Spleen (tissue), 11 donors: ENCODE measurements around the gene DCTN4. TPM values are rescaled to one million over a fixed set of nuclear protein-coding genes. Genes with fewer than 3 reads are reported as not detected.
A peak's percentile ranks its signal among the peaks of the same experiment; 100 is the strongest.

Source experiments
- DNase-seq: peaks from one replicate; pipeline ENCODE4 v3.0.0-alpha.2; 2020
- H3K27ac ChIP-seq, 8 donors: fragments of 200-600 bp; sonication (generic) in 7 of 8; 1 replicate in 4 of 8; 2 replicates in 4 of 8; pipeline versions ENCODE4 v1.5.0 to v1.8.0; 2016 to 2021; ENCODE audit warnings: inconsistent platforms in 4 of 8, mild to moderate bottlenecking in 4 of 8, moderate library complexity in 1 of 8
- H3K27me3 ChIP-seq, 7 donors: fragments of 200-600 bp; sonication (generic) in 6 of 7; replicated peaks in 1 of 7; 1 replicate in 4 of 7; 2 replicates in 3 of 7; pipeline versions ENCODE4 v1.5.0 to v1.8.0; 2016 to 2021; ENCODE audit warnings: inconsistent platforms in 3 of 7, mild to moderate bottlenecking in 1 of 7
- H3K36me3 ChIP-seq, 6 donors: fragments of 200-600 bp; sonication (generic) in 5 of 6; 1 replicate in 4 of 6; 2 replicates in 2 of 6; pipeline versions ENCODE4 v1.5.0 to v1.8.0; 2016 to 2021; ENCODE audit warnings: inconsistent platforms in 2 of 6
- H3K4me1 ChIP-seq, 6 donors: fragments of 200-600 bp; sonication (generic) in 5 of 6; 1 replicate in 3 of 6; 2 replicates in 3 of 6; pipeline versions ENCODE4 v1.5.0 to v1.8.0; 2016 to 2021; ENCODE audit warnings: inconsistent platforms in 3 of 6
- H3K4me3 ChIP-seq, 8 donors: fragments of 200-600 bp; sonication (generic) in 7 of 8; 1 replicate in 4 of 8; 2 replicates in 4 of 8; pipeline versions ENCODE4 v1.5.0 to v1.8.0; 2016 to 2021; ENCODE audit warnings: inconsistent platforms in 4 of 8, mild to moderate bottlenecking in 4 of 8, moderate library complexity in 2 of 8
- H3K9me3 ChIP-seq, 8 donors: fragments of 200-600 bp; sonication (generic) in 7 of 8; 1 replicate in 4 of 8; 2 replicates in 4 of 8; pipeline versions ENCODE4 v1.5.0 to v1.8.0; 2016 to 2021; ENCODE audit warnings: inconsistent platforms in 4 of 8
- CTCF ChIP-seq, 11 experiments: fragments of 200-600 bp in 7 of 11; fragments of 450-650 bp in 4 of 11; sonication (generic) in 4 of 11; IDR thresholded peaks in 8 of 11; conservative IDR thresholded peaks in 3 of 11; 1 replicate in 7 of 11; 2 replicates in 4 of 11; pipeline versions ENCODE4 v1.4.0 to v1.8.0; 2016 to 2021; ENCODE audit warnings: antibody characterized with exemption in 11 of 11, inconsistent platforms in 4 of 11, mild to moderate bottlenecking in 1 of 11
- POLR2A ChIP-seq, 3 donors: fragments of 450-650 bp; IDR thresholded peaks; one replicate each; pipeline ENCODE4 v1.5.1; 2017; ENCODE audit warnings: antibody characterized with exemption in 3 of 3, mild to moderate bottlenecking in 1 of 3
- POLR2AphosphoS5 ChIP-seq, 3 donors: sonication (generic); formaldehyde crosslinking; IDR thresholded peaks; one replicate each; pipeline ENCODE4 v1.5.1; 2017; ENCODE audit warnings: antibody characterized with exemption in 3 of 3
- WGBS, 5 donors: extraction: QIAGEN DNeasy Blood & Tissue Kit in 3 of 5; methylation state at CpG; one replicate each; pipeline versions ENCODE4 v1.1.5 to v1.1.7; 2013 to 2018; 5-methylcytosine and 5-hydroxymethylcytosine counted together
- intact Hi-C: fragments of 100-400 bp; cut with DNase I; formaldehyde crosslinking; loops from one replicate; pipeline ENCODE4 v1.15.0; 2023; ENCODE audit warnings: low total_unique reads
- polyA plus RNA-seq, 3 donors: library from polyadenylated mRNA; stranded (reverse); fragments of 200-250 nt; gene quantifications; one replicate each; pipeline ENCODE4 v1.2.1, GENCODE V29; 2013
- total RNA-seq, 7 donors: library from RNA; depleted of rRNA in 3 of 7; stranded (reverse); fragments of >200 nt in 3 of 7; fragmentation: NEBNext Ultra II Directional in 4 of 7; extraction: Animal tissue kit (Norgen Biotek cat#: 25700) in 4 of 7; gene quantifications; one replicate each; pipeline versions ENCODE4 v1.1.0 to v1.2.1, GENCODE V29; 2016 to 2021
- donor health status: healthy with polysubstance abuse.
- donor health status: DM: no; HTN: no; CAD: no; lungs with moderate emphysema.
- donor health status: DM: no; HTN: no; CAD: no.
- donor health status: Bipolar disorder and iron deficiency.
- donor health status: healthy.
- donor health status: DM: no; HTN: no; CAD: no.
- donor health status: DM: yes; HTN: yes; CAD: no.

DCTN4 gene
- total and polyA plus RNA-seq, 10 donors = 11.4 to 68.7 (median 52.0) TPM

- Histone ChIP-seq H3K27ac (peak overlapping the region in 7 of 8 donors; percentile 16 to 90 (median 79)), H3K9me3 (peaks cover 0 to 4% (median 0%) of the 10 kb centered on the region in 8 donors)
- intact Hi-C loops = no loop called here
These were observed 5.7 kb upstream of the DCTN4 start for GRCh38 chr5:150764530-150764929.

GRCh38 chr5:150763023-150763769, 4.4 kb upstream of the DCTN4 start:
- WGBS, 5 donors = 25 to 38% (median 37%) methylated on average over 7 of the region's 7 CpGs
- TF ChIP-seq POLR2AphosphoS5 (IDR thresholded peaks at IDR 0.05) (peak in 1 of 3 donors; percentile 71), POLR2A (IDR thresholded peaks at IDR 0.05) (no peak)

More at GRCh38 chr5:150764530-150764929, 5.7 kb upstream of the DCTN4 start:
- WGBS, 5 donors = 22 to 43% (median 39%) methylated on average over 2 of the region's 2 CpGs
- TF ChIP-seq POLR2A (IDR thresholded peaks at IDR 0.05) = no peak
- TF ChIP-seq CTCF (IDR thresholded peaks at IDR 0.05 in 8 of 11, conservative IDR thresholded peaks at IDR 0.05 in 3 of 11) = no peak
- TF ChIP-seq POLR2AphosphoS5 (IDR thresholded peaks at IDR 0.05) = no peak
- no peaks in the 10 kb centered on the region for H3K27me3 ChIP-seq
- no peaks in the 10 kb centered on the region for H3K36me3 ChIP-seq
- DNase-seq = no peak
- H3K4me1 ChIP-seq = peaks cover 0 to 53% (median 2%) of the 10 kb centered on the region in 6 donors
- H3K4me3 ChIP-seq = no peak overlapping the region

GRCh38 chr5:150762211-150762610, 3.4 kb upstream of the DCTN4 start:
- no peaks in the 10 kb centered on the region for H3K36me3 ChIP-seq
- no peaks in the 10 kb centered on the region for H3K27me3 ChIP-seq
- DNase-seq = no peak
- peak overlapping the region in 1 of 8 donors; percentile 26 for H3K4me3 ChIP-seq
- H3K9me3 ChIP-seq = peaks cover 0 to 4% (median 0%) of the 10 kb centered on the region in 8 donors
- peak overlapping the region in 6 of 8 donors; percentile 72 to 90 (median 80) for H3K27ac ChIP-seq
- intact Hi-C loops = no loop called here
- peaks cover 7 to 71% (median 16%) of the 10 kb centered on the region in 6 donors for H3K4me1 ChIP-seq
- TF ChIP-seq CTCF (IDR thresholded peaks at IDR 0.05 in 8 of 11, conservative IDR thresholded peaks at IDR 0.05 in 3 of 11) (no peak), POLR2AphosphoS5 (IDR thresholded peaks at IDR 0.05) (no peak), POLR2A (IDR thresholded peaks at IDR 0.05) (no peak)
- 57 to 82% (median 77%) methylated on average over 5 of the region's 5 CpGs for WGBS, 5 donors

More at GRCh38 chr5:150763023-150763769, 4.4 kb upstream of the DCTN4 start:
- H3K36me3 ChIP-seq = no peaks in the 10 kb centered on the region
- no peak for DNase-seq
- intact Hi-C loops = no loop called here
- H3K4me3 ChIP-seq = peak overlapping the region in 1 of 8 donors; percentile 26
- peak overlapping the region in 7 of 8 donors; percentile 63 to 90 (median 79) for H3K27ac ChIP-seq
- no peaks in the 10 kb centered on the region for H3K27me3 ChIP-seq
- H3K4me1 ChIP-seq = peaks cover 0 to 61% (median 7%) of the 10 kb centered on the region in 6 donors
- H3K9me3 ChIP-seq = peaks cover 0 to 4% (median 0%) of the 10 kb centered on the region in 8 donors

- DNase-seq = no peak
- Histone ChIP-seq H3K9me3 (no peaks in the 10 kb centered on the region), H3K36me3 (peaks cover 0 to 22% (median 18%) of the 10 kb centered on the region in 6 donors), H3K4me1 (peaks cover 16 to 78% (median 35%) of the 10 kb centered on the region in 6 donors), H3K27me3 (no peaks in the 10 kb centered on the region), H3K4me3 (peak overlapping the region; percentile 58 to 76 (median 67)), H3K27ac (peak overlapping the region; percentile 84 to 98 (median 97))
- intact Hi-C loops = no loop called here
- TF ChIP-seq POLR2AphosphoS5 (IDR thresholded peaks at IDR 0.05) = no peak
- TF ChIP-seq POLR2A (IDR thresholded peaks at IDR 0.05) = no peak
- no peak for TF ChIP-seq CTCF (IDR thresholded peaks at IDR 0.05 in 8 of 11, conservative IDR thresholded peaks at IDR 0.05 in 3 of 11)
- 68 to 82% (median 74%) methylated on average over 4 of the region's 4 CpGs for WGBS, 5 donors
These were observed 442 bp upstream of the DCTN4 start for GRCh38 chr5:150759334-150759583.
